Measurements from ENCODE around the gene WSCD2.

The WSCD2 gene

GRCh38 chr12:108123402-108123801, 5.7 kb upstream of the WSCD2 start:
- H3K36me3 ChIP-seq (ENCODE audit: insufficient read depth, low read length), result no peaks in the 10 kb centered on the region
- no peaks in the 10 kb centered on the region for H3K79me2 ChIP-seq (ENCODE audit: insufficient read depth, low read length)
- no peaks in the 10 kb centered on the region for H3K9me2 ChIP-seq (replicated peaks; ENCODE audit: low read depth, low read length)
- H4K20me1 ChIP-seq (ENCODE audit: insufficient read depth, low read length, poor library complexity, severe bottlenecking), result no peaks in the 10 kb centered on the region
- no peaks in the 10 kb centered on the region for H3K9me3 ChIP-seq (ENCODE audit: insufficient read depth, low read depth, low read length)
- H2AFZ ChIP-seq (ENCODE audit: low read length), result no peak overlapping the region
- peaks cover 7% of the 10 kb centered on the region for H3K4me1 ChIP-seq (ENCODE audit: insufficient read depth, low read length, poor library complexity, severe bottlenecking)
- H3K27me3 ChIP-seq (ENCODE audit: insufficient read depth, low read length, poor library complexity, severe bottlenecking), result no peaks in the 10 kb centered on the region
- H3F3A ChIP-seq (ENCODE audit: low read depth), result no peaks in the 10 kb centered on the region
- TF ChIP-seq EZH2phosphoT487 (IDR thresholded peaks at IDR 0.05; ENCODE audit: borderline replicate concordance), result no peak
- TF ChIP-seq, protein P1, sequence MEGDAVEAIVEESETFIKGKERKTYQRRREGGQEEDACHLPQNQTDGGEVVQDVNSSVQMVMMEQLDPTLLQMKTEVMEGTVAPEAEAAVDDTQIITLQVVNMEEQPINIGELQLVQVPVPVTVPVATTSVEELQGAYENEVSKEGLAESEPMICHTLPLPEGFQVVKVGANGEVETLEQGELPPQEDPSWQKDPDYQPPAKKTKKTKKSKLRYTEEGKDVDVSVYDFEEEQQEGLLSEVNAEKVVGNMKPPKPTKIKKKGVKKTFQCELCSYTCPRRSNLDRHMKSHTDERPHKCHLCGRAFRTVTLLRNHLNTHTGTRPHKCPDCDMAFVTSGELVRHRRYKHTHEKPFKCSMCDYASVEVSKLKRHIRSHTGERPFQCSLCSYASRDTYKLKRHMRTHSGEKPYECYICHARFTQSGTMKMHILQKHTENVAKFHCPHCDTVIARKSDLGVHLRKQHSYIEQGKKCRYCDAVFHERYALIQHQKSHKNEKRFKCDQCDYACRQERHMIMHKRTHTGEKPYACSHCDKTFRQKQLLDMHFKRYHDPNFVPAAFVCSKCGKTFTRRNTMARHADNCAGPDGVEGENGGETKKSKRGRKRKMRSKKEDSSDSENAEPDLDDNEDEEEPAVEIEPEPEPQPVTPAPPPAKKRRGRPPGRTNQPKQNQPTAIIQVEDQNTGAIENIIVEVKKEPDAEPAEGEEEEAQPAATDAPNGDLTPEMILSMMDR (conservative IDR thresholded peaks at IDR 0.05; ENCODE audit: low read length), result no peak
- no peak overlapping the region for H3K9ac ChIP-seq (ENCODE audit: low read depth, low read length, poor library complexity, severe bottlenecking)
- H3K4me2 ChIP-seq (ENCODE audit: low read depth, low read length, poor library complexity, severe bottlenecking), result no peak overlapping the region
- H3K4me3 ChIP-seq (ENCODE audit: low read length, poor library complexity, severe bottlenecking), result no peak overlapping the region

- TF ChIP-seq, protein P1 (conservative IDR thresholded peaks at IDR 0.05; ENCODE audit: low read length), result no peak
- TF ChIP-seq EZH2phosphoT487 (IDR thresholded peaks at IDR 0.05; ENCODE audit: borderline replicate concordance), result no peak
- no peaks in the 10 kb centered on the region for H3F3A ChIP-seq (ENCODE audit: low read depth)
- no peaks in the 10 kb centered on the region for H3K27me3 ChIP-seq (ENCODE audit: insufficient read depth, low read length, poor library complexity, severe bottlenecking)
- no peaks in the 10 kb centered on the region for H3K79me2 ChIP-seq (ENCODE audit: insufficient read depth, low read length)
- no peak overlapping the region for H3K4me2 ChIP-seq (ENCODE audit: low read depth, low read length, poor library complexity, severe bottlenecking)
- no peaks in the 10 kb centered on the region for H3K36me3 ChIP-seq (ENCODE audit: insufficient read depth, low read length)
- no peaks in the 10 kb centered on the region for H3K9me2 ChIP-seq (replicated peaks; ENCODE audit: low read depth, low read length)
- H4K20me1 ChIP-seq (ENCODE audit: insufficient read depth, low read length, poor library complexity, severe bottlenecking), result no peaks in the 10 kb centered on the region
- H3K9ac ChIP-seq (ENCODE audit: low read depth, low read length, poor library complexity, severe bottlenecking), result no peak overlapping the region
- H3K4me1 ChIP-seq (ENCODE audit: insufficient read depth, low read length, poor library complexity, severe bottlenecking), result no peaks in the 10 kb centered on the region
- H2AFZ ChIP-seq (ENCODE audit: low read length), result no peak overlapping the region
- H3K9me3 ChIP-seq (ENCODE audit: insufficient read depth, low read depth, low read length), result no peaks in the 10 kb centered on the region
- H3K4me3 ChIP-seq (ENCODE audit: low read length, poor library complexity, severe bottlenecking), result no peak overlapping the region
Observed at GRCh38 chr12:108125073-108125472, 4.0 kb upstream of the WSCD2 start.

DNA sequence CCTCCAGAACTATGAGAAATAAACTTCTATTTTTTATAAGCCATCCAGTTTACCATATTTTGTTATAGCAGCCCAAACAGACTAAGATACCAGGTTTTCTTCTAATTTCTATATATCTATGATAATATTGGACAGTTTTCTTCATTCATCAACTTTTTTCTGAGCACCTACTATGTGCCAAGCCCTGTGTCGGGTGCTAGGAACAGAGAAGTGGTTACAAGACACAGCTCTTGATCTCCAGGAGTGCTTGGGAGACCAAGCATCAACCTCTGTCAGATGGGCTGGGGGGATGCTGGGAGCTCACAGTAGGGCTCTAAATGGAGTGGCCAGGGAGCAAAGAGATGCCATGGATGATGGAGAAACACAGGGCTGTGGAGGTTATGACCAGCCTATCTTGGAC, 2.9 kb upstream of the WSCD2 start:
- no peaks in the 10 kb centered on the region for H3K79me2 ChIP-seq (ENCODE audit: insufficient read depth, low read length)
- H3K4me1 ChIP-seq (ENCODE audit: insufficient read depth, low read length, poor library complexity, severe bottlenecking), result no peaks in the 10 kb centered on the region
- H3K9me3 ChIP-seq (ENCODE audit: insufficient read depth, low read depth, low read length), result no peaks in the 10 kb centered on the region
- no peaks in the 10 kb centered on the region for H3K27me3 ChIP-seq (ENCODE audit: insufficient read depth, low read length, poor library complexity, severe bottlenecking)
- H2AFZ ChIP-seq (ENCODE audit: low read length), result no peak overlapping the region
- H3K36me3 ChIP-seq (ENCODE audit: insufficient read depth, low read length), result no peaks in the 10 kb centered on the region
- no peak overlapping the region for H3K4me2 ChIP-seq (ENCODE audit: low read depth, low read length, poor library complexity, severe bottlenecking)
- no peak overlapping the region for H3K9ac ChIP-seq (ENCODE audit: low read depth, low read length, poor library complexity, severe bottlenecking)
- no peaks in the 10 kb centered on the region for H4K20me1 ChIP-seq (ENCODE audit: insufficient read depth, low read length, poor library complexity, severe bottlenecking)
- TF ChIP-seq, protein P1 (conservative IDR thresholded peaks at IDR 0.05; ENCODE audit: low read length), result no peak
- no peak for TF ChIP-seq EZH2phosphoT487 (IDR thresholded peaks at IDR 0.05; ENCODE audit: borderline replicate concordance)
- no peaks in the 10 kb centered on the region for H3K9me2 ChIP-seq (replicated peaks; ENCODE audit: low read depth, low read length)
- no peaks in the 10 kb centered on the region for H3F3A ChIP-seq (ENCODE audit: low read depth)
- H3K4me3 ChIP-seq (ENCODE audit: low read length, poor library complexity, severe bottlenecking), result no peak overlapping the region

Measured in Loucy (cell line).